ENCODE data around the gene PRR5L.
A peak's percentile ranks its signal among the peaks of the same experiment; 100 is the strongest.

The PRR5L gene

DNA sequence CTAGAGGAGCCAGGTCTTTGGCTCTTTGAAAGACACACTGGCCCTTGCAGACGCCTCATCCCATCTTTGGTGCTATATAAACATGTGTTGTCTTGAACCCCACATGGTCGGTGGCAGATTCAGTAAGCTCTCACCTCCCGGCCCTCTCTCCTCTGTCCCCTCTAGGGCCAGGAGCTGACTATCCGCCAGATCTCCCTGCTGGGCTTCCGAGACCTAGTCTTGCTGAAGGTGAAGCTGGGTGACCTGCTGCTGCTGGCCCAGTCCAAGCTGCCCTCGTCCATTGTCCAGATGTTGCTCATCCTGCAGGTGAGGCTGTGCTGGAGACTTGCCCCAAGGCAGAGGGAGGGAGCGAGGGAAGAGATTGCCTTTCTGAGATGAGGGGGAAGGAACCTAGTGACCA is 150.0 kb downstream of the PRR5L start:
- Histone ChIP-seq H3K18ac (ENCODE audit: low read length) (peak overlapping the region; percentile 73), H3K4ac (ENCODE audit: low read length) (peak overlapping the region; percentile 13), H3K79me1 (ENCODE audit: low read depth, low read length) (no peaks in the 10 kb centered on the region), H3K9ac (ENCODE audit: low read depth, low read length, poor library complexity) (no peak overlapping the region), H3K9me3 (replicated peaks in 1 of 2; ENCODE audit: control insufficient read depth in 2 of 2, insufficient read depth in 1 of 2, low read depth in 1 of 2, low read length in 2 of 2) (peaks cover 2 to 9% of the 10 kb centered on the region in 2 donors), H2BK120ac (ENCODE audit: low read depth, low read length) (peak overlapping the region; percentile 30), H4K8ac (ENCODE audit: low read depth, low read length) (no peak overlapping the region), H3K27me3 (ENCODE audit: control insufficient read depth in 3 of 3, insufficient read depth in 3 of 3, low read depth in 1 of 3, low read length in 3 of 3) (no peaks in the 10 kb centered on the region), H3K36me3 (replicated peaks in 1 of 2; ENCODE audit: control insufficient read depth in 2 of 2, insufficient read depth in 2 of 2, low read length in 2 of 2) (peaks cover 14 to 92% of the 10 kb centered on the region in 2 donors), H3K4me2 (ENCODE audit: insufficient read depth, low read length, poor library complexity, severe bottlenecking) (no peak overlapping the region), H2BK15ac (ENCODE audit: low read length) (no peak overlapping the region), H3K23ac (ENCODE audit: low read depth, low read length, poor library complexity) (no peak overlapping the region), H2AK5ac (ENCODE audit: low read depth, low read length) (peak overlapping the region; percentile 27), H2BK5ac (ENCODE audit: low read length) (peak overlapping the region; percentile 49), H2AFZ (ENCODE audit: low read length) (no peak overlapping the region), H4K91ac (ENCODE audit: low read depth, low read length, poor library complexity) (no peak overlapping the region), H3K14ac (ENCODE audit: low read length) (no peak overlapping the region), H3K27ac (replicated peaks; ENCODE audit: low read length) (no peak overlapping the region), H3K4me3 (ENCODE audit: low read length in 2 of 2) (no peak overlapping the region), H2BK12ac (ENCODE audit: low read length) (peak overlapping the region; percentile 99), H3K4me1 (ENCODE audit: control insufficient read depth in 2 of 2, insufficient read depth in 1 of 2, low read depth in 1 of 2, low read length in 2 of 2) (peaks cover 0 to 27% of the 10 kb centered on the region in 2 donors)
- DNase-seq (ENCODE audit: low spot score), result no peak
- no CpG with 5 or more reads among the region's 7 CpGs for WGBS, 2 donors (ENCODE audit: extremely low coverage in 2 of 2, insufficient read length in 2 of 2, insufficient replicate concordance in 1 of 2)

DNA sequence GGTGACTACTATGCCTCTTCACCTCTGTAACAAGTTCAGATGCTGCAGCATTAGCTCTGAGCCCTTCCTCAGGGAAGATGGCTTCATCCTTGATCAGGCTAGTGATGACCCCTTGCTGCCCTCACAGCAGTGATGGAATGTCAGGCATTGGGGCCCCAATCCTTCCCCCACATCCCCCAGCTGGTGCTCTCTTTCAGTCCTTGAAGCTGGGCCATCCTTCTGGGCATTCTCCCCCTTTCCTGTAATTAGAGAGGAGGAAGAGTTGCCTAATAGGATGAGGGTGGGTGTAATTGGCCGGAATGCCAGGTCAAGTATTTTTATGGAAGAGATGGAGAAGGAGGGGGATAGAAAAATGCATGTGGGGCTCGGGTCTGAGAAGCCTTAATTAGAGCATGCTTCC is 151.4 kb downstream of the PRR5L start:
- Histone ChIP-seq H3K9ac (ENCODE audit: low read depth, low read length, poor library complexity) (no peak overlapping the region), H3K27ac (replicated peaks; ENCODE audit: low read length) (peak overlapping the region; percentile 29), H2BK5ac (ENCODE audit: low read length) (no peak overlapping the region), H3K23ac (ENCODE audit: low read depth, low read length, poor library complexity) (no peak overlapping the region), H2BK15ac (ENCODE audit: low read length) (no peak overlapping the region), H3K4me1 (ENCODE audit: control insufficient read depth in 2 of 2, insufficient read depth in 1 of 2, low read depth in 1 of 2, low read length in 2 of 2) (peaks cover 0 to 30% of the 10 kb centered on the region in 2 donors), H3K36me3 (replicated peaks in 1 of 2; ENCODE audit: control insufficient read depth in 2 of 2, insufficient read depth in 2 of 2, low read length in 2 of 2) (peaks cover 17 to 95% of the 10 kb centered on the region in 2 donors), H3K14ac (ENCODE audit: low read length) (no peak overlapping the region), H4K91ac (ENCODE audit: low read depth, low read length, poor library complexity) (no peak overlapping the region), H4K8ac (ENCODE audit: low read depth, low read length) (no peak overlapping the region), H2AFZ (ENCODE audit: low read length) (no peak overlapping the region), H3K9me3 (replicated peaks in 1 of 2; ENCODE audit: control insufficient read depth in 2 of 2, insufficient read depth in 1 of 2, low read depth in 1 of 2, low read length in 2 of 2) (no peaks in the 10 kb centered on the region), H2BK12ac (ENCODE audit: low read length) (no peak overlapping the region), H3K4ac (ENCODE audit: low read length) (no peak overlapping the region), H3K18ac (ENCODE audit: low read length) (no peak overlapping the region), H3K79me1 (ENCODE audit: low read depth, low read length) (no peaks in the 10 kb centered on the region), H2BK120ac (ENCODE audit: low read depth, low read length) (no peak overlapping the region), H3K27me3 (ENCODE audit: control insufficient read depth in 3 of 3, insufficient read depth in 3 of 3, low read depth in 1 of 3, low read length in 3 of 3) (no peaks in the 10 kb centered on the region), H3K4me2 (ENCODE audit: insufficient read depth, low read length, poor library complexity, severe bottlenecking) (no peak overlapping the region), H3K4me3 (ENCODE audit: low read length in 2 of 2) (no peak overlapping the region), H2AK5ac (ENCODE audit: low read depth, low read length) (no peak overlapping the region)
- no CpG with 5 or more reads among the region's 2 CpGs for WGBS, 2 donors (ENCODE audit: extremely low coverage in 2 of 2, insufficient read length in 2 of 2, insufficient replicate concordance in 1 of 2)
- peak; percentile 30 for DNase-seq (ENCODE audit: low spot score)

DNA sequence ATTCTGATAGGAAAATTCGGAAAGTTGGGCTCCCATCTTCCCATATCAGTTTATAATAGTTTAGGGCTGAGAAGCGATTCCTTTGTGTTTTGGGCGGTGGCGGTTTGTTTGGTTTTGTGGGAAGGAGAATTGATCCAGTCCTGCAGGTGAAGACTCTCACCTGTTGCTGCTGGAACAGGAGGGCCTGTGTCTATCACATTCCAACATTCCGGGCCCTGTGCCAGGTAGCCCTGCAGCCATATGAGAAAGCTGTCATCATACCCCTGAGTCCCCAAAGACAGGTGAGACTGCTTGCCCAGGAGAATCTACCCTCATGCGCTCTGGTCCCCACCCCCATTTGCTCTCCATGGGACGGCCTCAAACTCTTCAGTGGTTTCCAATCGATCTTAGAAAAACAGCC is 151.9 kb downstream of the PRR5L start:
- H2BK15ac ChIP-seq (ENCODE audit: low read length), result no peak overlapping the region
- no CpG with 5 or more reads among the region's 8 CpGs for WGBS, 2 donors (ENCODE audit: extremely low coverage in 2 of 2, insufficient read length in 2 of 2, insufficient replicate concordance in 1 of 2)

DNA sequence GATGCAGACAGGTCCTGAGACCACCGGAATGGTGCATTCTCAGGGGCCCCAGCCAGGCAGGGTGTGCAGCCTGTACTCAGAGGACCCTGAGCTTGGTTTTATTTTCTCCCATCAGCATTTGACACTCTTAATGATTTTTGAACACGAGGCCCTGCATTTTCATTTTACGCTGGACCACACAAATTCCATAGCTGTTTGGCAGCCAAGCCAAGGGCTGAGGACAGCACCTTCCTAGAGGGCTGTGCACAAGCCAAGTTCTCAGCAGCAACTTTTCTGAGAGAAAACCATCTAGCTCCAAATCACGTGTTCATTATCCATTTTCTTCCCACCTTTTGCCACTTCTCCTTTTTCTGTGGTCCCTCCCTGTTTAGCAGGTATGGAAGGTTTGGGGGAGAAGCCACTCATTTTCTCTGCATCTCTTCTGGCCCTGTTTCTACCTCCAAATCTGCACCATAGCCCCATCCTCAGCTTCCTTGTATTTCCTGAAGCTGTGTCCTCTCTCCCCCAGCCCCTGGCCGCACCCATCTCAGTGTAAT is 153.5 kb downstream of the PRR5L start:
- no peak overlapping the region for H3K23ac ChIP-seq (ENCODE audit: low read depth, low read length, poor library complexity)

More for the DNA sequence above, 151.9 kb downstream of the PRR5L start:
- H2BK5ac ChIP-seq (ENCODE audit: low read length), result no peak overlapping the region
- no peak overlapping the region for H3K4me2 ChIP-seq (ENCODE audit: insufficient read depth, low read length, poor library complexity, severe bottlenecking)
- no peak overlapping the region for H2BK120ac ChIP-seq (ENCODE audit: low read depth, low read length)
- H3K4me3 ChIP-seq (ENCODE audit: low read length in 2 of 2), result no peak overlapping the region
- no peaks in the 10 kb centered on the region for H3K27me3 ChIP-seq (ENCODE audit: control insufficient read depth in 3 of 3, insufficient read depth in 3 of 3, low read depth in 1 of 3, low read length in 3 of 3)
- no peak overlapping the region for H3K4ac ChIP-seq (ENCODE audit: low read length)
- DNase-seq (ENCODE audit: low spot score), result no peak
- H3K27ac ChIP-seq (replicated peaks; ENCODE audit: low read length), result peak overlapping the region; percentile 22
- no peak overlapping the region for H3K23ac ChIP-seq (ENCODE audit: low read depth, low read length, poor library complexity)
- peaks cover under 1 to 31% of the 10 kb centered on the region in 2 donors for H3K4me1 ChIP-seq (ENCODE audit: control insufficient read depth in 2 of 2, insufficient read depth in 1 of 2, low read depth in 1 of 2, low read length in 2 of 2)
- no peak overlapping the region for H3K14ac ChIP-seq (ENCODE audit: low read length)
- no peak overlapping the region for H3K18ac ChIP-seq (ENCODE audit: low read length)
- H2BK12ac ChIP-seq (ENCODE audit: low read length), result no peak overlapping the region
- H4K91ac ChIP-seq (ENCODE audit: low read depth, low read length, poor library complexity), result no peak overlapping the region
- H3K79me1 ChIP-seq (ENCODE audit: low read depth, low read length), result no peaks in the 10 kb centered on the region
- H2AFZ ChIP-seq (ENCODE audit: low read length), result no peak overlapping the region
- peaks cover 17 to 95% of the 10 kb centered on the region in 2 donors for H3K36me3 ChIP-seq (replicated peaks in 1 of 2; ENCODE audit: control insufficient read depth in 2 of 2, insufficient read depth in 2 of 2, low read length in 2 of 2)
- H4K8ac ChIP-seq (ENCODE audit: low read depth, low read length), result no peak overlapping the region
- H3K9ac ChIP-seq (ENCODE audit: low read depth, low read length, poor library complexity), result no peak overlapping the region
- no peak overlapping the region for H2AK5ac ChIP-seq (ENCODE audit: low read depth, low read length)
- H3K9me3 ChIP-seq (replicated peaks in 1 of 2; ENCODE audit: control insufficient read depth in 2 of 2, insufficient read depth in 1 of 2, low read depth in 1 of 2, low read length in 2 of 2), result no peaks in the 10 kb centered on the region

More for the DNA sequence above, 153.5 kb downstream of the PRR5L start:
- Histone ChIP-seq H4K8ac (ENCODE audit: low read depth, low read length) (no peak overlapping the region), H2BK15ac (ENCODE audit: low read length) (no peak overlapping the region), H3K9me3 (replicated peaks in 1 of 2; ENCODE audit: control insufficient read depth in 2 of 2, insufficient read depth in 1 of 2, low read depth in 1 of 2, low read length in 2 of 2) (no peaks in the 10 kb centered on the region), H3K79me1 (ENCODE audit: low read depth, low read length) (no peaks in the 10 kb centered on the region), H4K91ac (ENCODE audit: low read depth, low read length, poor library complexity) (no peak overlapping the region), H3K4me2 (ENCODE audit: insufficient read depth, low read length, poor library complexity, severe bottlenecking) (no peak overlapping the region), H3K14ac (ENCODE audit: low read length) (no peak overlapping the region), H3K4ac (ENCODE audit: low read length) (no peak overlapping the region), H2BK12ac (ENCODE audit: low read length) (no peak overlapping the region), H2AFZ (ENCODE audit: low read length) (no peak overlapping the region), H2AK5ac (ENCODE audit: low read depth, low read length) (peak overlapping the region; percentile 44), H3K27ac (replicated peaks; ENCODE audit: low read length) (no peak overlapping the region), H2BK5ac (ENCODE audit: low read length) (no peak overlapping the region), H3K27me3 (ENCODE audit: control insufficient read depth in 3 of 3, insufficient read depth in 3 of 3, low read depth in 1 of 3, low read length in 3 of 3) (no peaks in the 10 kb centered on the region), H2BK120ac (ENCODE audit: low read depth, low read length) (no peak overlapping the region), H3K4me1 (ENCODE audit: control insufficient read depth in 2 of 2, insufficient read depth in 1 of 2, low read depth in 1 of 2, low read length in 2 of 2) (peaks cover 16 to 41% of the 10 kb centered on the region in 2 donors), H3K4me3 (ENCODE audit: low read length in 2 of 2) (no peak overlapping the region), H3K18ac (ENCODE audit: low read length) (no peak overlapping the region), H3K9ac (ENCODE audit: low read depth, low read length, poor library complexity) (no peak overlapping the region), H3K36me3 (replicated peaks in 1 of 2; ENCODE audit: control insufficient read depth in 2 of 2, insufficient read depth in 2 of 2, low read length in 2 of 2) (peaks cover 17 to 94% of the 10 kb centered on the region in 2 donors)
- WGBS, 2 donors (ENCODE audit: extremely low coverage in 2 of 2, insufficient read length in 2 of 2, insufficient replicate concordance in 1 of 2), result no CpG with 5 or more reads among the region's 5 CpGs
- DNase-seq (ENCODE audit: low spot score), result no peak
